GM23248 (cell line): ENCODE data around the gene NKAIN2. TPM values are rescaled to one million over a fixed set of nuclear protein-coding genes. Genes with fewer than 3 reads are reported as not detected.

Experiments
- DNase-seq: peaks from one replicate; pipeline ENCODE4 v3.0.0-alpha.2; 2015
- H2AFZ ChIP-seq: fragments of 200-600 bp; sonication (generic); 2 replicates; pipeline ENCODE4 v1.6.1; 2016; ENCODE audit warnings: antibody characterized with exemption
- H3F3A ChIP-seq: fragments of 200-600 bp; sonication (generic); 2 replicates; pipeline ENCODE4 v1.6.1; 2016; ENCODE audit warnings: mild to moderate bottlenecking, antibody characterized with exemption, mixed run types; ENCODE audit not compliant: insufficient read depth
- H3K27ac ChIP-seq: fragments of 200-600 bp; sonication (generic); 2 replicates; pipeline ENCODE4 v1.5.1; 2016; ENCODE audit warnings: mild to moderate bottlenecking
- H3K27me3 ChIP-seq: fragments of 200-600 bp; sonication (generic); replicated peaks from 2 replicates; pipeline ENCODE4 v1.6.1; 2016; ENCODE audit warnings: mild to moderate bottlenecking; ENCODE audit not compliant: insufficient read depth
- H3K36me3 ChIP-seq: fragments of 200-600 bp; sonication (generic); 2 replicates; pipeline ENCODE4 v1.6.1; 2016; ENCODE audit warnings: low read depth, mild to moderate bottlenecking
- H3K4me1 ChIP-seq: fragments of 200-600 bp; sonication (generic); 2 replicates; pipeline ENCODE4 v1.6.1; 2016; ENCODE audit warnings: mild to moderate bottlenecking; ENCODE audit not compliant: insufficient read depth
- H3K4me2 ChIP-seq: fragments of 200-600 bp; sonication (generic); one replicate; pipeline ENCODE4 v1.6.1; 2016; ENCODE audit warnings: mild to moderate bottlenecking; ENCODE audit not compliant: unreplicated experiment
- H3K4me3 ChIP-seq: fragments of 200-600 bp; sonication (generic); 2 replicates; pipeline ENCODE4 v1.5.1; 2016; ENCODE audit warnings: mild to moderate bottlenecking
- H3K79me2 ChIP-seq: fragments of 200-600 bp; sonication (generic); 2 replicates; pipeline ENCODE4 v1.6.1; 2016; ENCODE audit warnings: mild to moderate bottlenecking; ENCODE audit not compliant: insufficient read depth
- H3K9ac ChIP-seq: fragments of 200-600 bp; sonication (generic); 2 replicates; pipeline ENCODE4 v1.6.1; 2016; ENCODE audit warnings: mild to moderate bottlenecking
- H3K9me2 ChIP-seq: fragments of 200-600 bp; sonication (generic); 2 replicates; pipeline ENCODE4 v1.6.1; 2016; ENCODE audit warnings: mixed run types, mild to moderate bottlenecking, moderate library complexity; ENCODE audit not compliant: insufficient read depth
- H3K9me3 ChIP-seq: fragments of 200-600 bp; sonication (generic); one replicate; pipeline ENCODE4 v1.6.1; 2017; ENCODE audit warnings: low read depth
- H4K20me1 ChIP-seq: fragments of 200-600 bp; sonication (generic); 2 replicates; pipeline ENCODE4 v1.6.0; 2016; ENCODE audit not compliant: insufficient read depth
- EZH2 ChIP-seq: fragments of 200-600 bp; sonication (generic); IDR thresholded peaks from 2 replicates; pipeline ENCODE4 v1.6.1; 2018; ENCODE audit warnings: antibody characterized with exemption, mild to moderate bottlenecking; ENCODE audit not compliant: insufficient read depth, poor library complexity, severe bottlenecking
- EZH2phosphoT487 ChIP-seq: fragments of 200-600 bp; sonication (generic); IDR thresholded peaks from 2 replicates; pipeline ENCODE4 v1.6.1; 2018; ENCODE audit warnings: antibody characterized with exemption, moderate library complexity, mild to moderate bottlenecking, low read depth; ENCODE audit not compliant: insufficient read depth
- WGBS, 2 experiments: methylation state at CpG; one replicate each; pipeline ENCODE4 v1.1.6; 2015 to 2017; ENCODE audit warnings: low lambda C conversion rate in 2 of 2, low coverage in 1 of 2; ENCODE audit errors: missing lambda C conversion rate in 2 of 2; 5-methylcytosine and 5-hydroxymethylcytosine counted together
- in situ Hi-C: fragments of 300-500 bp; cut with MboI; formaldehyde crosslinking; loops from 2 replicates; pipeline ENCODE4 v1.15.0; 2020
- polyA plus RNA-seq: library from polyadenylated mRNA; unstranded; fragments of >200 nt; fragmentation: Nextera tagmentation; extraction: Ambion mirVana; gene quantifications from 2 replicates; pipeline ENCODE4 v1.2.1, GENCODE V29; 2016
- total RNA-seq: library from RNA; depleted of rRNA; stranded (reverse); fragments of >200 nt; shearing (Covaris generic); gene quantifications from 2 replicates; pipeline ENCODE4 v1.2.3, GENCODE V29; 2014

Gene NKAIN2
- total and polyA plus RNA-seq, 2 experiments from 2014 or later = not detected

DNA sequence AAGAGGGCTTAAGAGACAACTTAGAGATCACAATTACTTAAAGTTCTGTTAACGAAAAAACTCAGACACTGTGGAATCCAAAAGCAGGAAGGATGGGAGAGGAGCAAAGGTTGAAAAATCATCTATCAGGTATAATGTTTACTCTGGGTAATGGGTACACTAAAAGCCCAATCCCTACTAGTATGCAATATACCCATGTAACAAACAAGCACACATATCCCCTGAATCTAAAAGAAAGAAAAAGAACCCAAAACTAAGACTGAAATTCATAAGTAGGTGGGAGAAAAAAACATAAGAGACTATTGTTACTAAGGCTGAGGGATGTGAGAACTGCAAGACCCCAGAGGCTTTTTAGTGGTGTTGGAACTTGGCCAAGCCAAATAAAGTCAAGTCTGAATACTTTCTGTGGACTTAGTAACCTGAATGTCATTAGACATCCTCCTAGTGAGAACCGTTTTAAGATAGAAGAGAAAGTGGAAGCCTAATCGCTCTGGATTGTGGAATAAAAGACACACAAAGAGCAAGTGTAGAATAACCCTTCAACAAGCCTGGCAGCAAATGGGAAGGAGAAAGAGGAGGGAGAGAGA lies 969.2 kb downstream of the NKAIN2 start:
- no peak overlapping the region for H3K4me2 ChIP-seq

GRCh38 chr6:124775121-124775520 lies 971.5 kb downstream of the NKAIN2 start:
- no peak overlapping the region for H2AFZ ChIP-seq
- H3K9me3 ChIP-seq = no peaks in the 10 kb centered on the region
- no peaks in the 10 kb centered on the region for H3K4me1 ChIP-seq
- no peak overlapping the region for H3K9ac ChIP-seq
- TF ChIP-seq EZH2phosphoT487 (no peak), EZH2 (no peak)
- no peaks in the 10 kb centered on the region; the same call in 1 of the 2 replicates for H3K9me2 ChIP-seq
- 4 to 12% methylated on average over 3 of the region's 3 CpGs for WGBS, 2 experiments
- in situ Hi-C loops = no loop called here
- no peak for DNase-seq
- H3K4me2 ChIP-seq = no peak overlapping the region
- no peaks in the 10 kb centered on the region for H4K20me1 ChIP-seq
- H3K27ac ChIP-seq = no peak overlapping the region
- no peaks in the 10 kb centered on the region for H3K36me3 ChIP-seq
- no peaks in the 10 kb centered on the region for H3F3A ChIP-seq
- no peak overlapping the region for H3K4me3 ChIP-seq
- H3K79me2 ChIP-seq = no peaks in the 10 kb centered on the region
- no peaks in the 10 kb centered on the region for H3K27me3 ChIP-seq

More for the DNA sequence above, 969.2 kb downstream of the NKAIN2 start:
- H3K4me3 ChIP-seq = no peak overlapping the region
- in situ Hi-C loops = no loop called here
- H3K9ac ChIP-seq = no peak overlapping the region
- no peak overlapping the region for H3K27ac ChIP-seq
- H3K9me2 ChIP-seq = no peaks in the 10 kb centered on the region
- 27 to 39% methylated on average over 3 of the region's 3 CpGs for WGBS, 2 experiments
- TF ChIP-seq EZH2 (no peak), EZH2phosphoT487 (no peak)
- H2AFZ ChIP-seq = no peak overlapping the region
- H3K4me1 ChIP-seq = no peaks in the 10 kb centered on the region
- no peaks in the 10 kb centered on the region for H3K79me2 ChIP-seq
- DNase-seq = no peak
- no peaks in the 10 kb centered on the region for H3K27me3 ChIP-seq
- H3F3A ChIP-seq = no peaks in the 10 kb centered on the region
- H4K20me1 ChIP-seq = no peaks in the 10 kb centered on the region
- no peaks in the 10 kb centered on the region for H3K9me3 ChIP-seq
- H3K36me3 ChIP-seq = no peaks in the 10 kb centered on the region

DNA sequence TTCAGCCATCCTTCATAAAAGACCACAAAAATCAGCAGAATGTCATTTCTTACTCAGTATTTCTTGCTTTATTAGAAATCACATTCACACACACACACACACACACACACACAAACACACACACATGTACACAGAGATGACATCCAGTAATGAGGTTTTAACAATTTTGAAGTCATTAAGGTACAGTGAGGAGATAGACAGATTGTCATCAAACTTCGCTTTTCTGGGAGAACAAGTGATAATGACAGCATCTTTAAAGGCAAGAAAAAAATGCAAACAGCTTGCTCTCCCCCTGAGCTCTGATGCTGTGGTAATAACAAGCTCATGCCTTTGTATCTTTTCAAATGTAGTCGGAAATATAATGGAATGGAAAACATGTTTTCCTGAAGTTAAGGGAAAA lies 974.2 kb downstream of the NKAIN2 start:
- TF ChIP-seq EZH2phosphoT487 (no peak), EZH2 (no peak)
- Histone ChIP-seq H3K9me3 (no peaks in the 10 kb centered on the region), H2AFZ (no peak overlapping the region), H3F3A (no peaks in the 10 kb centered on the region), H3K4me1 (no peaks in the 10 kb centered on the region), H3K9ac (no peak overlapping the region), H3K9me2 (no peaks in the 10 kb centered on the region; the same call in 1 of the 2 replicates), H4K20me1 (no peaks in the 10 kb centered on the region), H3K36me3 (no peaks in the 10 kb centered on the region), H3K4me3 (no peak overlapping the region), H3K27me3 (no peaks in the 10 kb centered on the region), H3K79me2 (no peaks in the 10 kb centered on the region), H3K4me2 (no peak overlapping the region), H3K27ac (no peak overlapping the region)
- DNase-seq = no peak
- WGBS, 2 experiments = 20 to 23% methylated on average over 2 of the region's 2 CpGs
- in situ Hi-C loops = no loop called here

DNA sequence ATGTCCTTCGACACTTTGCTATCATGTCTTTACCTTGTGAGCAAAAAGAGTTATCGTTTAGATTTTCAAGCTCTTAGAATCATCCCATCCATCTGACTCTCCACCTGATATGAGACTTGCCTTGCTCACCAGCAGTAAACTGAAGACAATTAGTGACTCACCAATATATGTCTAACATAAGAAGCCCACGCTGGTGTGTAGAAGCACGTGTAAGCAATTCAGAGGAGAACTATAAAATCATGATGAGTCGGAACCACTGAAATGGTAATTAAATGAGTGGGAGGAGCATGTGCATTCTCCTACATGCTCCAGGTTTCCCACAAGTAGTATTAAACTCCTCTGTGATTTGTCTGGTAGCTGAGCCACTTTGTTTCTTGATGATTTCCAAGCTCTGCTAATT lies 977.0 kb downstream of the NKAIN2 start:
- H3K9me2 ChIP-seq = no peaks in the 10 kb centered on the region; the same call in 1 of the 2 replicates
- no peak for TF ChIP-seq EZH2
- no peak for TF ChIP-seq EZH2phosphoT487
- H3K4me1 ChIP-seq = no peaks in the 10 kb centered on the region
- H3F3A ChIP-seq = no peaks in the 10 kb centered on the region
- H2AFZ ChIP-seq = no peak overlapping the region
- peak; percentile 5 for DNase-seq
- H3K9me3 ChIP-seq = no peaks in the 10 kb centered on the region
- no peak overlapping the region for H3K27ac ChIP-seq
- no peaks in the 10 kb centered on the region for H4K20me1 ChIP-seq
- no peak overlapping the region for H3K4me3 ChIP-seq
- in situ Hi-C loops = no loop called here
- H3K4me2 ChIP-seq = no peak overlapping the region
- no peaks in the 10 kb centered on the region for H3K79me2 ChIP-seq
- H3K27me3 ChIP-seq = no peaks in the 10 kb centered on the region
- no peak overlapping the region for H3K9ac ChIP-seq
- no peaks in the 10 kb centered on the region for H3K36me3 ChIP-seq
- 53 to 55% methylated on average over 5 of the region's 5 CpGs for WGBS, 2 experiments
